H1 (cell line): Measurements from ENCODE around the gene CCDC88C. TPM values are rescaled to one million over a fixed set of nuclear protein-coding genes. Genes with fewer than 3 reads are reported as not detected.

ENCODE experiments used
- CTCF ChIA-PET: fragments of 300-600 bp; sonication (Branson Sonifier 250); formaldehyde crosslinking; loops from one replicate; lab custom pipeline; 2021; ENCODE audit not compliant: partially characterized antibody; lab: Charles Lee
- POLR2A ChIA-PET: fragments of 300-600 bp; sonication (Branson Sonifier 250); formaldehyde crosslinking; loops from one replicate; lab custom pipeline; 2021; ENCODE audit warnings: inconsistent platforms; ENCODE audit not compliant: partially characterized antibody; lab: Charles Lee
- DNase-seq, 2 experiments: peaks; one replicate each; pipeline versions ENCODE4 v3.0.0 to v3.0.0-alpha.2; 2010 to 2022; ENCODE audit warnings: low spot score in 2 of 2, low read depth in 1 of 2, mixed read lengths in 1 of 2
- FAIRE-seq: peaks from 2 replicates; lab custom pipeline; 2011; peaks lifted over from hg19 to GRCh38; lab: Jason Lieb, UNC
- H2AFZ ChIP-seq: 2 replicates; pipeline ENCODE4 v1.8.1; 2012; ENCODE audit warnings: low read length, inconsistent platforms
- H2AK5ac ChIP-seq: 2 replicates; pipeline ENCODE4 v1.6.1; 2013; ENCODE audit warnings: low read depth, low read length
- H2BK120ac ChIP-seq: replicated peaks from 2 replicates; pipeline ENCODE3; 2013; ENCODE audit warnings: low read depth, low read length, inconsistent platforms
- H2BK12ac ChIP-seq: 2 replicates; pipeline ENCODE4 v1.6.1; 2013; ENCODE audit warnings: low read depth, low read length
- H2BK15ac ChIP-seq: 2 replicates; pipeline ENCODE4 v1.6.1; 2013; ENCODE audit warnings: low read length
- H2BK20ac ChIP-seq: 2 replicates; pipeline ENCODE4 v1.6.1; 2013; ENCODE audit warnings: low read length
- H2BK5ac ChIP-seq: 2 replicates; pipeline ENCODE4 v1.6.1; 2013; ENCODE audit warnings: low read depth, low read length
- H3K14ac ChIP-seq: 2 replicates; pipeline ENCODE4 v1.6.1; 2013; ENCODE audit warnings: inconsistent platforms; ENCODE audit not compliant: insufficient read length
- H3K18ac ChIP-seq: 2 replicates; pipeline ENCODE4 v1.6.1; 2013; ENCODE audit warnings: low read length; ENCODE audit errors: extremely low read depth
- H3K23ac ChIP-seq: 2 replicates; pipeline ENCODE4 v1.6.1; 2013; ENCODE audit warnings: inconsistent platforms; ENCODE audit not compliant: insufficient read length
- H3K23me2 ChIP-seq: 2 replicates; pipeline ENCODE4 v1.6.1; 2013; ENCODE audit warnings: low read depth, low read length
- H3K27ac ChIP-seq: 2 replicates; pipeline ENCODE4 v1.6.1; 2011; ENCODE audit warnings: low read depth, low read length, inconsistent platforms
- H3K27me3 ChIP-seq, 4 experiments: replicated peaks in 1 of 4; 1 replicate in 1 of 4; 2 replicates in 3 of 4; pipeline versions ENCODE4 v1.6.1 to v1.8.1; 2011 to 2013; ENCODE audit warnings: low read length in 3 of 4, mild to moderate bottlenecking in 3 of 4, inconsistent platforms in 2 of 4, mixed read lengths in 2 of 4, moderate library complexity in 1 of 4; ENCODE audit not compliant: control insufficient read depth in 3 of 4, insufficient read depth in 3 of 4; ENCODE audit errors: extremely low read depth in 1 of 4
- H3K36me3 ChIP-seq, 4 experiments: 2 replicates each; pipeline versions ENCODE4 v1.6.1 to v1.8.1; 2011 to 2013; ENCODE audit warnings: mild to moderate bottlenecking in 4 of 4, low read length in 3 of 4, moderate library complexity in 2 of 4, control low read depth in 1 of 4, inconsistent platforms in 1 of 4; ENCODE audit not compliant: insufficient read depth in 4 of 4, control insufficient read depth in 2 of 4
- H3K4ac ChIP-seq: replicated peaks from 2 replicates; pipeline ENCODE3; 2013; ENCODE audit warnings: low read length, low read depth, mixed read lengths, inconsistent platforms; ENCODE audit not compliant: insufficient read length
- H3K4me1 ChIP-seq, 4 experiments: replicated peaks in 1 of 4; 1 replicate in 1 of 4; 2 replicates in 3 of 4; pipeline versions ENCODE4 v1.6.1 to v1.8.1; 2011 to 2013; ENCODE audit warnings: low read length in 3 of 4, inconsistent platforms in 2 of 4, mixed read lengths in 1 of 4; ENCODE audit not compliant: insufficient read depth in 4 of 4, control insufficient read depth in 3 of 4
- H3K4me2 ChIP-seq, 2 experiments: 2 replicates each; pipeline versions ENCODE4 v1.6.1 to v1.8.1; 2011 to 2013; ENCODE audit warnings: low read depth in 2 of 2, low read length in 2 of 2, control low read depth in 1 of 2, inconsistent platforms in 1 of 2, mild to moderate bottlenecking in 1 of 2; ENCODE audit not compliant: insufficient read depth in 1 of 2
- H3K4me3 ChIP-seq, 4 experiments: fragments of 200-600, 300-600 bp in 1 of 4; sonication (generic), shearing (Covaris generic), sonication (Bioruptor Twin) in 1 of 4; 2 replicates each; pipeline versions ENCODE4 v1.5.1 to v1.8.1; 2011 to 2016; ENCODE audit warnings: low read length in 4 of 4, low read depth in 3 of 4, control low read depth in 2 of 4, inconsistent platforms in 2 of 4, mild to moderate bottlenecking in 2 of 4, mixed read lengths in 1 of 4, moderate library complexity in 1 of 4; ENCODE audit not compliant: insufficient read depth in 2 of 4; ENCODE audit errors: extremely low read depth in 1 of 4
- H3K56ac ChIP-seq: replicated peaks from 2 replicates; pipeline ENCODE3; 2013; ENCODE audit warnings: low read depth, mild to moderate bottlenecking, mixed read lengths, low read length, inconsistent platforms; ENCODE audit not compliant: insufficient read length
- H3K79me1 ChIP-seq: 2 replicates; pipeline ENCODE4 v1.6.1; 2013; ENCODE audit warnings: low read depth, low read length, control low read depth
- H3K79me2 ChIP-seq, 2 experiments: 2 replicates each; pipeline versions ENCODE4 v1.6.1 to v1.8.1; 2012 to 2013; ENCODE audit warnings: low read length in 2 of 2, mild to moderate bottlenecking in 2 of 2, inconsistent platforms in 1 of 2; ENCODE audit not compliant: insufficient read depth in 2 of 2, control insufficient read depth in 1 of 2
- H3K9ac ChIP-seq, 4 experiments: replicated peaks in 1 of 4; 1 replicate in 1 of 4; 2 replicates in 3 of 4; pipeline versions ENCODE4 v1.6.1 to v1.8.1; 2011 to 2013; ENCODE audit warnings: low read depth in 3 of 4, low read length in 3 of 4, control low read depth in 2 of 4, mild to moderate bottlenecking in 2 of 4, moderate library complexity in 2 of 4, inconsistent platforms in 1 of 4; ENCODE audit errors: extremely low read depth in 1 of 4
- H3K9me3 ChIP-seq, 2 experiments: 2 replicates each; pipeline versions ENCODE4 v1.6.1 to v1.8.1; 2012 to 2013; ENCODE audit warnings: mild to moderate bottlenecking in 2 of 2, moderate library complexity in 2 of 2, control low read depth in 1 of 2, inconsistent platforms in 1 of 2, low read depth in 1 of 2, low read length in 1 of 2, mixed read lengths in 1 of 2; ENCODE audit not compliant: insufficient read depth in 2 of 2
- H4K20me1 ChIP-seq, 2 experiments: replicated peaks in 1 of 2; 2 replicates each; pipeline versions ENCODE3 to v1.8.1; 2011 to 2013; ENCODE audit warnings: inconsistent platforms in 2 of 2, low read length in 2 of 2, mild to moderate bottlenecking in 1 of 2; ENCODE audit not compliant: insufficient read depth in 2 of 2, control insufficient read depth in 1 of 2
- H4K5ac ChIP-seq: 2 replicates; pipeline ENCODE4 v1.6.1; 2013; ENCODE audit warnings: low read length, low read depth, mixed read lengths, inconsistent platforms; ENCODE audit not compliant: insufficient read length
- H4K8ac ChIP-seq: 2 replicates; pipeline ENCODE4 v1.8.0; 2013; ENCODE audit warnings: mild to moderate bottlenecking, moderate library complexity, low read length, inconsistent platforms; ENCODE audit not compliant: insufficient read depth; ENCODE audit errors: extremely low read depth
- H4K91ac ChIP-seq: replicated peaks from 2 replicates; pipeline ENCODE3; 2013; ENCODE audit warnings: low read length, mixed read lengths, inconsistent platforms; ENCODE audit not compliant: insufficient read length
- CEBPB ChIP-seq: IDR thresholded peaks from 2 replicates; pipeline ENCODE4 v1.6.1; 2012; ENCODE audit warnings: low read depth, low read length
- CHD1 ChIP-seq: IDR thresholded peaks from 2 replicates; pipeline ENCODE4 v1.6.1; 2012; ENCODE audit warnings: low read depth, low read length, improper control_type of control experiment
- CTBP2 ChIP-seq: IDR thresholded peaks from 2 replicates; pipeline ENCODE4 v1.7.0; 2011; ENCODE audit warnings: borderline replicate concordance, mild to moderate bottlenecking, moderate library complexity, mixed read lengths, low read length; ENCODE audit not compliant: insufficient read depth, insufficient read length
- EGR1 ChIP-seq: IDR thresholded peaks from 2 replicates; pipeline ENCODE4 v1.6.1; 2011; ENCODE audit warnings: low read depth, low read length, borderline replicate concordance
- HDAC6 ChIP-seq: IDR thresholded peaks from one replicate; pipeline ENCODE4 v1.7.1; 2012; ENCODE audit warnings: low read depth, mild to moderate bottlenecking, inconsistent platforms, low read length, moderate library complexity
- POLR2AphosphoS5 ChIP-seq: IDR thresholded peaks from 2 replicates; pipeline ENCODE4 v1.6.1; 2011; ENCODE audit warnings: low read depth, low read length
- RXRA ChIP-seq: IDR thresholded peaks from 2 replicates; pipeline ENCODE4 v1.6.1; 2011; ENCODE audit warnings: low read depth, mild to moderate bottlenecking, low read length, moderate library complexity; ENCODE audit not compliant: insufficient read depth
- YY1 ChIP-seq: IDR thresholded peaks from 2 replicates; pipeline ENCODE4 v1.6.1; 2011; ENCODE audit warnings: low read depth, mild to moderate bottlenecking, low read length
- WGBS, 2 experiments: shearing (Covaris generic) in 1 of 2; methylation state at CpG; one replicate each; pipeline versions ENCODE4 v1.1.6 to v1.1.7; 2013 to 2015; ENCODE audit warnings: low lambda C conversion rate in 2 of 2, mixed read lengths in 2 of 2, inconsistent platforms in 1 of 2, low coverage in 1 of 2, missing lambda C conversion rate in 1 of 2; ENCODE audit not compliant: insufficient replicate concordance in 2 of 2, insufficient coverage in 1 of 2, insufficient read length in 1 of 2; ENCODE audit errors: extremely low coverage in 1 of 2, missing lambda C conversion rate in 1 of 2; 5-methylcytosine and 5-hydroxymethylcytosine counted together
- polyA plus RNA-seq, 7 experiments: library from polyadenylated mRNA; depleted of rRNA in 3 of 7; stranded (reverse) in 5 of 7; unstranded in 2 of 7; fragments of >200 nt in 5 of 7; fragments of 200-250 nt in 2 of 7; gene quantifications; 1 replicate in 5 of 7; 2 replicates in 1 of 7; 4 replicates in 1 of 7; pipeline versions ENCODE4 v1.2.1 to v1.2.3, GENCODE V29; 2011 to 2013; ENCODE audit warnings: missing spikeins in 2 of 7, mixed read lengths in 2 of 7
- total RNA-seq: library from RNA; stranded (reverse); fragmentation: NEBNext Ultra II Directional; extraction: Animal tissue kit (Norgen Biotek cat#: 25700); gene quantifications from 2 replicates; pipeline ENCODE4 v1.2.1, GENCODE V29; 2021
- TF ChIP-seq, protein P1 (sequence below), 3 experiments: IDR thresholded peaks; 1 replicate in 2 of 3; 2 replicates in 1 of 3; pipeline versions ENCODE4 v1.5.1 to v1.6.1; 2011; ENCODE audit warnings: low read length in 3 of 3, mild to moderate bottlenecking in 3 of 3, inconsistent platforms in 2 of 3, low read depth in 1 of 3, moderate library complexity in 1 of 3; ENCODE audit not compliant: insufficient read depth in 1 of 3; ENCODE audit errors: control extremely low read depth in 1 of 3

CCDC88C gene
- total and polyA plus RNA-seq, 2 of the 8 experiments (the other 6 are each of a cell fraction or from before 2014, with no cell fraction given), result 10.3 to 57.7 TPM

DNA sequence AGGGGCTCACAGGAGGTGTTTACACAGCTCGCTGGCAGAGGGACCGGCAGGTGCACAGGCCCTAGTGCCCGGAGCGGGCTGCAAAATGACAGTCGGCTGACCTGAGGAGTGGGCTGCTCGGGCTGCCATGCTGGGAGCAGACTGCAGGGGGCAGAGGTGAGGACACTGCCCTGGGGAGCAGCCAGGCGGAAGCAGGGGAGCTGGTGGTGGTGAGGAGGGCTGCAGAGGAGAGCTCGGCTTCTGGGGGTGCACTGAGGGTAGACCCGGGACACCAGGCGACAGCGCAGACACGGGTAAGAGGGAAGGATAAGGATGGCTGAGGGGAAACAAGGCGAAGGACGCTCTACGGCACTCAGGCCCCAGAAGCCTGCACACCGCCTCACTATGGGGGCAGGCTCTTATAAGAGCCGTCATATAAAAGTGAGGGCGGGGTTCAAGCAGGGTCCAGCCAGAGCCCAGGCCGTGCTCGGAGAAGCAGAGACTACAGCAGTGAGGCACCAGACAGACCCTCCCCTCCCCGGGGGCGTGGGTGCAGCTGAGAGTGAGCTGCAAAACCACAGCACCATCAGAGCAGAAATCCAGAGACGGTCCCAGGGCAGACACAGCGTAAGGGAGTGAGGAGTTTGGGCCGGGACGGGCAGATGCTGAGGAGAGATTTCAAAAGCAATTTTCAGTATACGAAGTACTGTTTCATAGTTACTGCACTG is 62.5 kb downstream of the CCDC88C start:
- Histone ChIP-seq H2AK5ac (no peak overlapping the region), H3K23ac (no peak overlapping the region), H3K36me3 (0 out of 8 replicates have a peak, but pooled peaks cover 0 to 5% (median 0%) of the 10 kb centered on the region in 4 experiments), H4K8ac (no peak overlapping the region), H2BK12ac (no peak overlapping the region), H3K4me3 (no peak overlapping the region), H3K4me1 (peaks cover 0 to 21% (median 12%) of the 10 kb centered on the region in 4 experiments; a peak in 6 of 7 replicates), H3K4me2 (peak overlapping the region in 1 of 2 experiments; percentile 7; a peak in 1 of 4 replicates), H3K27me3 (no peaks in the 10 kb centered on the region), H3K56ac (no peak overlapping the region), H3K9me3 (no peaks in the 10 kb centered on the region), H3K4ac (no peak overlapping the region), H2BK20ac (no peak overlapping the region), H3K9ac (no peak overlapping the region), H2BK5ac (no peak overlapping the region), H3K18ac (peak overlapping the region; percentile 41; the same call in 1 of the 2 replicates), H4K5ac (no peak overlapping the region), H3K23me2 (no peaks in the 10 kb centered on the region; the same call in 1 of the 2 replicates), H4K91ac (no peak overlapping the region), H3K14ac (no peak overlapping the region), H4K20me1 (peaks cover 4 to 8% of the 10 kb centered on the region in 2 experiments), H2BK15ac (no peak overlapping the region), H2AFZ (no peak overlapping the region), H2BK120ac (no peak overlapping the region), H3K79me1 (peaks cover 9% of the 10 kb centered on the region), H3K27ac (no peak overlapping the region), H3K79me2 (peaks cover 0 to 25% of the 10 kb centered on the region in 2 experiments; a peak in 1 of 4 replicates)
- DNase-seq (peak; percentile 47 to 95), FAIRE-seq (no peak)
- ChIA-PET POLR2A (interaction anchor here (0.7 to 1.9 kb wide), 5 partner anchors 15 to 62 kb away, joined by 3 to 4 read pairs (median 3); partner anchors contain the start of gene CCDC88C), CTCF (interaction anchor here (0.6 to 10.2 kb wide), 30 partner anchors 9 to 157 kb away, joined by 3 to 135 read pairs (median 7); partner anchors contain the start of gene CCDC88C)
- WGBS, 2 experiments, result 78% methylated on average over 24 of the region's 27 CpGs; no CpG with 5 or more reads in 1 of the 2 experiments
- TF ChIP-seq YY1 (0 out of 2 replicates have a peak, but pooled peaks have one; percentile 41), HDAC6 (no peak), POLR2AphosphoS5 (no peak), CEBPB (no peak), CTBP2 (no peak), RXRA (no peak), EGR1 (no peak), CHD1 (no peak)
- TF ChIP-seq, protein P1, sequence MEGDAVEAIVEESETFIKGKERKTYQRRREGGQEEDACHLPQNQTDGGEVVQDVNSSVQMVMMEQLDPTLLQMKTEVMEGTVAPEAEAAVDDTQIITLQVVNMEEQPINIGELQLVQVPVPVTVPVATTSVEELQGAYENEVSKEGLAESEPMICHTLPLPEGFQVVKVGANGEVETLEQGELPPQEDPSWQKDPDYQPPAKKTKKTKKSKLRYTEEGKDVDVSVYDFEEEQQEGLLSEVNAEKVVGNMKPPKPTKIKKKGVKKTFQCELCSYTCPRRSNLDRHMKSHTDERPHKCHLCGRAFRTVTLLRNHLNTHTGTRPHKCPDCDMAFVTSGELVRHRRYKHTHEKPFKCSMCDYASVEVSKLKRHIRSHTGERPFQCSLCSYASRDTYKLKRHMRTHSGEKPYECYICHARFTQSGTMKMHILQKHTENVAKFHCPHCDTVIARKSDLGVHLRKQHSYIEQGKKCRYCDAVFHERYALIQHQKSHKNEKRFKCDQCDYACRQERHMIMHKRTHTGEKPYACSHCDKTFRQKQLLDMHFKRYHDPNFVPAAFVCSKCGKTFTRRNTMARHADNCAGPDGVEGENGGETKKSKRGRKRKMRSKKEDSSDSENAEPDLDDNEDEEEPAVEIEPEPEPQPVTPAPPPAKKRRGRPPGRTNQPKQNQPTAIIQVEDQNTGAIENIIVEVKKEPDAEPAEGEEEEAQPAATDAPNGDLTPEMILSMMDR (IDR thresholded peaks at IDR 0.05; ENCODE audit: control extremely low read depth in 1 of 3, insufficient read depth in 1 of 3, low read depth in 1 of 3, low read length in 3 of 3), result peak; percentile 83 to 97 (median 91)
